ENCODE results near the gene MRFAP1L1.

MRFAP1L1 gene

GRCh38 chr4:6752486-6752829 is 42.8 kb upstream of the MRFAP1L1 start:
- no peak for TF ChIP-seq CTCF (IDR thresholded peaks at IDR 0.05; ENCODE audit: low read depth, low read length, missing control alignments)
- no peak for DNase-seq (ENCODE audit: low read depth)
- no peak overlapping the region for H3K4me3 ChIP-seq (ENCODE audit: low read depth, low read length)

GRCh38 chr4:6751611-6752485 is 42.2 kb upstream of the MRFAP1L1 start:
- DNase-seq (ENCODE audit: low read depth) = no peak
- TF ChIP-seq CTCF (IDR thresholded peaks at IDR 0.05; ENCODE audit: low read depth, low read length, missing control alignments) = no peak
- H3K4me3 ChIP-seq (ENCODE audit: low read depth, low read length) = no peak overlapping the region

GRCh38 chr4:6750286-6751221 is 40.9 kb upstream of the MRFAP1L1 start:
- TF ChIP-seq CTCF (IDR thresholded peaks at IDR 0.05; ENCODE audit: low read depth, low read length, missing control alignments) = no peak
- H3K4me3 ChIP-seq (ENCODE audit: low read depth, low read length) = no peak overlapping the region
- no peak for DNase-seq (ENCODE audit: low read depth)

- no peak for TF ChIP-seq CTCF (IDR thresholded peaks at IDR 0.05; ENCODE audit: low read depth, low read length, missing control alignments)
- no peak for DNase-seq (ENCODE audit: low read depth)
- H3K4me3 ChIP-seq (ENCODE audit: low read depth, low read length) = no peak overlapping the region
These were observed 39.9 kb upstream of the MRFAP1L1 start for GRCh38 chr4:6749340-6750171.

- no peak for TF ChIP-seq CTCF (IDR thresholded peaks at IDR 0.05; ENCODE audit: low read depth, low read length, missing control alignments)
- H3K4me3 ChIP-seq (ENCODE audit: low read depth, low read length) = no peak overlapping the region
- DNase-seq (ENCODE audit: low read depth) = no peak
These were observed 38.6 kb upstream of the MRFAP1L1 start for GRCh38 chr4:6748286-6748685.

- no peak for TF ChIP-seq CTCF (IDR thresholded peaks at IDR 0.05; ENCODE audit: low read depth, low read length, missing control alignments)
- no peak overlapping the region for H3K4me3 ChIP-seq (ENCODE audit: low read depth, low read length)
- no peak for DNase-seq (ENCODE audit: low read depth)
These were observed 37.8 kb upstream of the MRFAP1L1 start for GRCh38 chr4:6747294-6748051.
